Right atrium auricular region (tissue), 2 donors: ENCODE measurements around the gene JPT1. TPM values are rescaled to one million over a fixed set of nuclear protein-coding genes. Genes with fewer than 3 reads are reported as not detected.
A peak's percentile ranks its signal among the peaks of the same experiment; 100 is the strongest.

ENCODE experiments used
- DNase-seq: peaks from one replicate; pipeline ENCODE4 v3.0.0-alpha.2; 2019; ENCODE audit warnings: low spot score
- H3K27ac ChIP-seq, 2 donors: fragments of 200-600 bp; sonication (generic); 1 replicate in 1 of 2; 2 replicates in 1 of 2; pipeline ENCODE4 v1.5.1; 2016 to 2019
- H3K27me3 ChIP-seq, 2 donors: fragments of 200-600 bp; sonication (generic); one replicate each; pipeline versions ENCODE4 v1.5.1 to v1.6.0; 2017 to 2019
- H3K36me3 ChIP-seq: fragments of 200-600 bp; sonication (generic); one replicate; pipeline ENCODE4 v1.5.1; 2016
- H3K4me1 ChIP-seq, 2 donors: fragments of 200-600 bp; sonication (generic); one replicate each; pipeline versions ENCODE4 v1.5.1 to v1.6.0; 2017 to 2019
- H3K4me3 ChIP-seq, 2 donors: fragments of 200-600 bp; sonication (generic); 1 replicate in 1 of 2; 2 replicates in 1 of 2; pipeline ENCODE4 v1.5.1; 2017 to 2019; ENCODE audit warnings: mild to moderate bottlenecking in 1 of 2, moderate library complexity in 1 of 2
- H3K9me3 ChIP-seq, 2 donors: fragments of 200-600 bp; sonication (generic); one replicate each; pipeline ENCODE4 v1.5.1; 2019
- total RNA-seq, 2 donors: library from RNA; depleted of rRNA; stranded (reverse); fragments of >200 nt; gene quantifications; one replicate each; pipeline ENCODE4 v1.1.0, GENCODE V29; 2016
- TF ChIP-seq, protein P1 (sequence below), 2 donors: fragments of 200-600 bp; sonication (generic); IDR thresholded peaks; one replicate each; pipeline ENCODE4 v1.5.1; 2019; ENCODE audit warnings: antibody characterized with exemption in 2 of 2

JPT1 gene
- total RNA-seq, 2 donors from 2014 or later = 15.1 to 15.8 TPM

DNA sequence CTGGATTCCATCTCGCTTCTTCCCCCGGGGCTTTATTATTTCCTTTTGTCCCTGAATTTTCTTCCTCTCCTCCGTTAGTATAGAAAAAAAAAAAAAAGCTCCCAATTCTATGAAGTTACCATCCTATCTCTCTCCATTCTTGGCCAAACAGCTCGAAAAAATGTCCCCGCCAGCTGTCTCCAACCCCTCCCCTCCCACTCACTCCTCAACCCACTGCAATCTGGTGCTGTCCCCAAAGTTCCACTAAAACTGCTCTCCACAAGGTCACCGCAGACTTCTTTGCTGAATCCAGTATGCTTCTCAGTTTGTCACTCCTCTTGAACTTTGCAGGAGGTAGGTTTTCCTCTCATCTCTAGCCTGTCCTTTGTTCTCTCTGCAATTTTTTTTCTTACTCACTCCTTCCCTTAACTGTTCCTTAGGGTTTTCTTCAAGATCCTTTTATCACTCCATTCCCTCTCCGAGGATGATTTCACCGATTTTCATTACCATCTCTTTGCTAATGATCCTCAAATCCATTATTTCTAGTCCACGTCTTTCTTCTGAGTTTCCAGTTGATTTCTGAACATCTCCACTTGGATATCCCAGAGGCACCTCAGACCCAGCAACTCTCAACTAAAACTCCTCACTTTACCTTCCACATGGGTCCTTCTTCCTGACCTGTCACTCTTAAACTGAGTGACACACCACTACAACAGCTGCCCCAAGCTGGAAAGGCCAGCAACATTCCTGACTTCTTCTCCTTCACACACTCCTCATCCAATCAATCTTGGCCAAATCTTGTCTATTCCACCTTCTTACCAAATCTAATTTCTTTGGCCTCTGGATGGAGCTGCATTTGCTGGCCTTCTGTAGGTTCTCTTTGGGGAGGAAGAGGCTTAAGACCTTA lies 29.9 kb upstream of the JPT1 start:
- H3K27me3 ChIP-seq = no peaks in the 10 kb centered on the region
- no peak overlapping the region for H3K4me3 ChIP-seq
- TF ChIP-seq, protein P1, sequence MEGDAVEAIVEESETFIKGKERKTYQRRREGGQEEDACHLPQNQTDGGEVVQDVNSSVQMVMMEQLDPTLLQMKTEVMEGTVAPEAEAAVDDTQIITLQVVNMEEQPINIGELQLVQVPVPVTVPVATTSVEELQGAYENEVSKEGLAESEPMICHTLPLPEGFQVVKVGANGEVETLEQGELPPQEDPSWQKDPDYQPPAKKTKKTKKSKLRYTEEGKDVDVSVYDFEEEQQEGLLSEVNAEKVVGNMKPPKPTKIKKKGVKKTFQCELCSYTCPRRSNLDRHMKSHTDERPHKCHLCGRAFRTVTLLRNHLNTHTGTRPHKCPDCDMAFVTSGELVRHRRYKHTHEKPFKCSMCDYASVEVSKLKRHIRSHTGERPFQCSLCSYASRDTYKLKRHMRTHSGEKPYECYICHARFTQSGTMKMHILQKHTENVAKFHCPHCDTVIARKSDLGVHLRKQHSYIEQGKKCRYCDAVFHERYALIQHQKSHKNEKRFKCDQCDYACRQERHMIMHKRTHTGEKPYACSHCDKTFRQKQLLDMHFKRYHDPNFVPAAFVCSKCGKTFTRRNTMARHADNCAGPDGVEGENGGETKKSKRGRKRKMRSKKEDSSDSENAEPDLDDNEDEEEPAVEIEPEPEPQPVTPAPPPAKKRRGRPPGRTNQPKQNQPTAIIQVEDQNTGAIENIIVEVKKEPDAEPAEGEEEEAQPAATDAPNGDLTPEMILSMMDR (IDR thresholded peaks at IDR 0.05) = no peak
- H3K36me3 ChIP-seq = peaks cover 5% of the 10 kb centered on the region
- H3K27ac ChIP-seq = no peak overlapping the region
- H3K4me1 ChIP-seq = peaks cover 0 to 29% of the 10 kb centered on the region in 2 donors
- H3K9me3 ChIP-seq = no peaks in the 10 kb centered on the region
- DNase-seq = no peak

DNA sequence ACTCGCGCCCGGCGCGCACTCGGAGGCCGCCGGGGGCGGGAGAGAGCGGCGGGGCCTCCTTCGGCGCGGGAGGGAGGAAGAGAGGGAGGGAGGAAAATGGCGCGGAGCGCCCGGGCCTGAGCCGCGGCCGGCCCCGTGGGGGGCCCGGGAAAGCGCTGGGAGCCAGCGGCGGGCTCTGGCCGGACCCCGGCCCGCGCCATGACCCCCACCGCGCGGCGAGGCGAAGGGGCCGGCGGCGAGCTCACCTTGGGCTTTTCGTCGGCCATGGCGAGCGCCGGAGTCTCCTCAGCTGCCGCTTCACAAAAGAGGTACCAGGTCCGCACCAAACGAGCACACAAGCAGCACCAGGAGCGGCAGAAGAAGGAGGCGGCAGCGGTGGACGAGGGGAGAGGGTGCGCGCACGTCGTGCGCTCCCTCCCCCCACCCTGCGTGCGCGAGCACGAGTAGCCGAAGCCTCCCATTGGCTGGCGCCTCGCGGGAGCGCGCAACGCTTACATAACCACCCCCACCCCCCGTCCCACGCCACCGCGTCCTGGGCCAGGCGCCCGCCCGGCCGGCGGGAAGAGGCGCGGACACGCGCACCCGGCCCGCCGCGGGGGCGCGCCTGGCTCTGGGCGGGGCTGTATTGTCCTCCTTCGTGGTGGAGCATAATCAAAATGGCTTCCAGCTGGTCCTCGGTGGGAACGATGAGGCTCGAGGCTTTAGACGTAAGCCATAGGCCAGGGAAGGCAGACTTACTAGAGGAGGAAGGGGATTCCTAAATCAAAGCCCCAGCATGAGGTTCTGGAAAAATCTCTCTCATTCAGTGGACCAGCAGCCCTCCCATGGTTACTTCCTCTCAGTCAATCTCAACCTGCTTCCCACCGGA lies 28.5 kb upstream of the JPT1 start, which contains the start of gene SUMO2:
SUMO2 (minus strand) TSS at position 391 of the 868 bp plus-strand sequence; CDS start at position 266, 125 bp downstream.
- Histone ChIP-seq H3K4me3 (peak within 1 kb of the TSS; percentile 90 to 98), H3K9me3 (no peaks in the 10 kb centered on the region), H3K36me3 (peaks cover 13% of the 10 kb centered on the region), H3K27me3 (no peaks in the 10 kb centered on the region), H3K27ac (peak within 1 kb of the TSS; percentile 93 to 94), H3K4me1 (peaks cover 0 to 29% of the 10 kb centered on the region in 2 donors)
- peak; percentile 94 for DNase-seq
- TF ChIP-seq, protein P1 (IDR thresholded peaks at IDR 0.05) = peak in 1 of 2 donors; percentile 40

DNA sequence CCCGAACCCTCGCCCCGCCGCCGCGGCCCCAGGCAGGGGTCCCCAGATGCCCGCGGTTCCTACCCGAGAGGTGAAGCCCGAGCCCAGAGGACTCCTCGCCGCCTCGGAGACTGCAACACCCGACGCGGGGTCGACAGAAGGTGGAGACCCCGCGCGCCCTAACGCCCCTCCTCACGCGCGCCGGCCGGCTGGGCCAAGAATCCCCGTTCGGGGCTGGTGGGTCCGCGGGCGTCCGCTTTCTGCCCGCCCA lies 27.9 kb upstream of the JPT1 start:
- DNase-seq = no peak
- peak overlapping the region; percentile 90 to 98 for H3K4me3 ChIP-seq
- TF ChIP-seq, protein P1 (IDR thresholded peaks at IDR 0.05) = no peak
- no peaks in the 10 kb centered on the region for H3K9me3 ChIP-seq
- H3K36me3 ChIP-seq = peaks cover 18% of the 10 kb centered on the region
- H3K27me3 ChIP-seq = no peaks in the 10 kb centered on the region
- peak overlapping the region; percentile 93 to 94 for H3K27ac ChIP-seq
- H3K4me1 ChIP-seq = peaks cover 0 to 29% of the 10 kb centered on the region in 2 donors

DNA sequence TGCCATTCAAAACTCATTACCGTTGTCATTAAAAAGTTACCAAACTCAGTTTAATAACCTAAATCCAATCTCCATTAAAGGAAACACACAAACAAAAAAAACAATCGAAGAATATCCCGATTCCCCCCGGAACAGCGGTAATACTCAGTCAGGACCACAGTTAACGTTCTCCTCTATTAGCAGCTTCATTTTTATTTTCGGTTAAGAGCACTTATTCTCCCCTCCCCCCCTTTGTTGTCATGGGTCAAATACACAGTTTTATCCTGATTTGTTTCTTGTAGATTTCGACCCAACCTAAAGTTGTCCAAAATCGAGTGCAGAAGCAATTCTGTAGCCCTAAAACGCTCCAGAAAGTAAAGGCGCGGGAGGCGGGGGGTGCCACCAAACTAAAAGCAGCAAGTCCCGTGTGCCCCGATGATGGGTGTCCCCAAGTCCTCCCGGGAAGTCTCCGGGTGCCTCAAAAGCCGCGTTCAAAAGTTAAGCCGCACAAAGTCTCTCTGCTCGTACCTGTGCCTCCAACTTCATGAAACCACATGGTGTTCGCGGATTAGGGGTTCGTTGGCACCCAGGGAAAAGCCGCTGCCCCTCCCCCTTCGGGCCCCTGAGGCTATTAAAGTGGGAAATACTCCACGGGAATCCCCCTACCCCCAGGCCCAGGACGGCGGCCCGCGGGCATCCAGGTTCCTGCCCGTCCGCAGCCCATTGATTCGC lies 27.5 kb upstream of the JPT1 start:
- Histone ChIP-seq H3K4me3 (peak overlapping the region; percentile 90 to 98), H3K27ac (peak overlapping the region; percentile 93 to 94), H3K4me1 (peaks cover 0 to 29% of the 10 kb centered on the region in 2 donors), H3K9me3 (no peaks in the 10 kb centered on the region), H3K36me3 (peaks cover 19% of the 10 kb centered on the region), H3K27me3 (no peaks in the 10 kb centered on the region)
- no peak for DNase-seq
- TF ChIP-seq, protein P1 (IDR thresholded peaks at IDR 0.05) = no peak

DNA sequence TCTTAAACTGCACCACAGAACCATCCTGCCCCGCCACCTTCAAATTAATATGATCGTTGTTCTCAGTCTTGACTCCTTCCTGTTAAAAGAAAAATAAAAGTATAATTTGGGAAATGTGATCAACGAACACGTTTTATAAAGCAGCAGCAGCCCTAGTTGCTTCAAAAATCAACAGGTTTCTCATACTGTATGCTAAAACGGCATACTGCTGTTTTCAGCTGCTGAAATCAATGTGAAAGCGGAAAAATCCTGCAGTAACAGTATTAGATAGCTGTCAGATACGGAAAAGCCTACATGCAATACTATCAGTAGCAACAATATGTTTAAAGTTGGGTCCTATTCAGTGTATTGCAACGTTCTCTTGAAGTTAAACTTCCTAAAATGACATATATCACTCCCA lies 26.8 kb upstream of the JPT1 start:
- Histone ChIP-seq H3K4me3 (peak overlapping the region; percentile 90 to 98), H3K27me3 (no peaks in the 10 kb centered on the region), H3K36me3 (peaks cover 19% of the 10 kb centered on the region), H3K9me3 (no peaks in the 10 kb centered on the region), H3K27ac (peak overlapping the region; percentile 93 to 94), H3K4me1 (peaks cover 0 to 29% of the 10 kb centered on the region in 2 donors)
- TF ChIP-seq, protein P1 (IDR thresholded peaks at IDR 0.05) = no peak
- DNase-seq = no peak
